ENCODE measurements around the gene FBXL15.
"Not testable (repeated sequence)": the region's sequence is repeated elsewhere in the genome, so short reads cannot be mapped to it uniquely, and the experiment has no call there.

Gene FBXL15

GRCh38 chr10:102432162-102432950 is 11.7 kb downstream of the FBXL15 start, which contains the start of gene CUEDC2:
TSS of gene CUEDC2 (minus strand) at chr10:102432574. CDS start at chr10:102425188, 7,386 bp downstream.
- DNase-seq: peak; percentile 84

DNA sequence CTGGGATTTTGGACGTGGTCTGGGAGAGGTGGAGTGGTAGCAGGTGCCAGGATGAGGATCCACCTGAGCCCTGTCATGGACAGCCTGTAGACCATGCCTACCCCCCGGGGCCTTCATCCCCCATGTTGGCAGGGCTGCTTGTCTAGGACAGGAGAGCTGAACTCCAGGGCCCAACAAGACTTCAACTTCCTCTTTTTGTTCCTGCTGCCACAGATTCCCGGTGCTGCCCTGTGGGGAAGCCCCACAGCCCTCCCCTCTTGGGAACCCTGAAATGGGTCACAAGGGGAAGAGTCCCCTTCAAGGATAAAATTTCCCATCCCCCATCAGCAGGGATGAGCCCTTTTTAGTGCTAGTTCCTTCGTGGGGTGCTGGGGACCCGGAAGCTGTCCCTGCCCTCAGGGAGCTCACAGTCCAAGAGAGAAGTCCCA is 13.0 kb downstream of the FBXL15 start:
- DNase-seq: no peak

DNA sequence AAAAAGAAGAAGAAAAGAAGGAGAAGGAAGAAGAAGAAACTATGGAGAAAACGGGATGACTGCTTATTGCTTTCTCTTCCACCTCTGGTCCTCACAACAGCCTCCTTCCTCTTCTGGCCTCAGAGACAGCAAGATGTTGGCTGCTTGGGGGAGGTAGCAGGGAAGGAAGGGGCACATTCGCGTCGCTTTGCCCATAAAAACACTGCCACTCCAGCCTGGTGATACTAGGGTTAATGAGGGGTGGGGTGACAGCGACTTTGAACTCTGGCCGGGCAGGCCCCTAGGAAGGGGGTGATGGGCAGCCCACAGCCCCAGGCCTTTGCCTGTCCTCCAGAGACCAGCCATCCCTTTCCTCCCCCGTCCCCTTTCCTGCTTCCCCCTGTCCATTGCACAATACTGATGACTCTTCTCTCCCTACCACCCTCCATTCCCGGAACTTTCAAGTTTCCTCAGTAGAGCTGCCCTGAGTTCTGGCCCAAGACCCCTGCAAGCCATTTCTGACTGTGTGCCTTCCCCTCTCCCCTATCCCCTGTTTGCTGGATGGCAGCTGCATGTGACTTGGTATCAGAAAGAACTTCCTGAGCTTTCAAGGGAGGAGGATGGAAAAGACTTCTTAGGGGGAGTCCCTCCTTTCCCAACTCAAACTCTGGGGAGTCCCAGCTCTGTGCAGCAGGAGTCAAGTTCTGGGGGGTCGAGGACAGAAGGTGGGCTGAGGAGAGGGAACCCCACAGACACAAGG is 13.9 kb downstream of the FBXL15 start:
- DNase-seq: no peak

DNA sequence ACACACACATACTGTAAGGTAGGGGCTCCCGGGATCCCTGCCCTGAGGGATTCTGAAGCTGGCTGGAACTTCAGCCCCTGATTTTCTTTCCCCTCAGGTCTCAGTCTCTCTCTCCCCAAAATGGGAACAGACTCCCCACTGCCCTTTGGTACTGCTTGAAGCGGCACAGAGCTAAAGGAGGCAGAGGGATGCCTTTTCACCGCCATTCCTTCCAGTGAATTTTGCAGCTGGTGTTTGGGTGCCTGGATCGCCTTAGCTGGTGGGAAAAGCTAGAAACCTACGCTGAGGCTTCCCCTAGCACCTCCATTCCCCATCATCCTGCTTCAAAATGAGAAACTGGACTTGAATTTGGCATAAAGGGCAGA is 14.5 kb downstream of the FBXL15 start:
- DNase-seq: no peak

DNA sequence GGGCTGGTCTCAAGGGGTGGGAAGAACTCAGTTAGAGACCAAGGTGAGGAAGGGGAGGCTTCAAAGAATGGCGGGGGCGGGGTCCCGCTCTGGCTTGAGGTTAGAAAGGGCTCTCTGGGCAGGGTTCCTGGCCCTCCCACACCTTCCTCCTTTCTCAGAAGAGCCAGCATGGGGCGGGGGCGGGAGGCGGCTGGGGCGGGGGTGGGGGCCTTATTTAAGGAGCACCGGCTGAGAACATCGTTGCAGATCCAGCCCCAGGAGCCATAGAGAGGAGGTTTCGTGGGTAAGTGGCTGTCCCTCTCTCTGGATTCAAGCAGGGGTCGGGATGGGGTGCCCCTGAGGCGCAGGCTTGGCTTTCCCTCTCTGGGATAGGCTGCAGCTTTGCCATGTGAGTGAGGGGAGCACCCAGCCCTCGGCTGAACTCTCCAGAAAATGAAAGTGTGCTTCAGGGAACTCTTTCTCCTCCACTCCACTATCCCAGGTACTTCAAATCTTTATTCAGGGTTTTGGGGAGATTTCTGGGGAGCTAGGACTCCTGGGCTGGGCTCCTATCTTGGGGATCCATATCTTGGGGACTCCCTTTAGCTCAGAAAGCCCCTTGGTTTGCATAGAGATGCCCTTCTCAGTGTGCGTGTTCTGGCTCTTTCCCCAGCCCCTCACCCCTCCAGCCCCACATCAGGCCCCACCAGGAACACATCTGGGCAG is 15.0 kb downstream of the FBXL15 start:
- no peak for DNase-seq

- no peak for DNase-seq
Measured at GRCh38 chr10:102436312-102436711, 15.7 kb downstream of the FBXL15 start.

- no peak for DNase-seq
Measured at GRCh38 chr10:102437515-102437914, 16.9 kb downstream of the FBXL15 start.

- DNase-seq: no peak
Measured at GRCh38 chr10:102438374-102438773, 17.7 kb downstream of the FBXL15 start.

DNA sequence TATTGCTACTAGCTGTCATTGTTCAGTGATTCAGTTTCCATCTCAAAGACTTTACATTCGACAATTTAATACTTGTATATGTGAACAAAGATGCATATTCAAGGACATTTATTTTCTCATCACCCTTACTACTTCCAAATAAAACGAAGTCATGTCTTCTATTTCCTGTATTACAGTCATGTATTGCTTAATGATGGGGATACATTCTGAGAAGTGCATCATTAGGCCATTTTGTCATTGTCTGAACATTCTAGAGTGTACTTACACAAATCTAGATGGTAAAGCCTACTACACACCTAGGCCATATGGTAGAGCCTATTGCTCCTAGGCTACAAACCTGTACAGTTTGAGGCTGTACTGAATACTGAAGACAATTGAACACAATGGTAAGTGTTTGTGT is 24.2 kb downstream of the FBXL15 start:
- DNase-seq: no peak

GRCh38 chr10:102449321-102450123 is 28.9 kb downstream of the FBXL15 start:
- DNase-seq: peak; percentile 56

DNA sequence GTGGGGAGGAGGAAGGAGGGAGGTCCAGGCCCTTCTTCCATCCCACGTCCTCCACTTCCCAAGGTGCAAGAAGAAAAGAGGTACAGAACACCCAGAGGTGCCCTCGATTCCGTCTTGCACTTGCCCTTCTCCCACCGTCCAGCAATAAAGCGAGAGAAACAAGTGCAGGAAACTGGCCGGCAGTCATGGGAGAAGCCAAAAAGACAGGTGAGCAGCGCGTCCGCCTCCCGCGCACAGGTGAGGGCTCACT is 29.4 kb downstream of the FBXL15 start:
- no peak for DNase-seq

- DNase-seq: peak; percentile 72
Measured at GRCh38 chr10:102450374-102451104, 29.9 kb downstream of the FBXL15 start.

- DNase-seq: peak; percentile 6
Measured at GRCh38 chr10:102451105-102451969, 30.7 kb downstream of the FBXL15 start, which contains the start of gene C10orf95. TSS of gene C10orf95 (minus strand) at chr10:102451543. CDS start at chr10:102451093, 450 bp downstream.

GRCh38 chr10:102452672-102453340 is 32.2 kb downstream of the FBXL15 start:
- DNase-seq: no peak

DNA sequence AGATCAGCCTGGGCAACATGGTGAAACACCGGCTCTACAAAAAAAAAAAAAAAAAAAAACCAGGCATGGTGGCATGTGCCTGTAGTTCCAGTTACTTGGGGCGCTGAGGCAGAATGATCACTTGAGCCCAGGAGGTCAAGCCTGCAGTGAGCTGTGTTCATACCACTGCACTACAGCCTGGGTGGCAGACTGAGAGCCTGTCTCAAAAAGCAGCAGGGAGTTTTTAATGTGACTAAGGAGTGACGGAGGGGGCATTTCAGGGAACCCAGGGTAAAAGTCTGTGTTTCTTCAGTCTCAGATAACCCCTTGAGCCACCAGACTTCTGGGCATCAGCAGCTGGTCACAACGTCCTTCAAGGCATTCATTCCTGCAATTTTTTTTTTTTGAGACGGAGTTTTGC is 32.9 kb downstream of the FBXL15 start:
- DNase-seq: no peak

GRCh38 chr10:102454662-102455487 is 34.2 kb downstream of the FBXL15 start:
- DNase-seq: not testable (repeated sequence)

GRCh38 chr10:102455893-102456471 is 35.3 kb downstream of the FBXL15 start:
- DNase-seq: no peak

DNA sequence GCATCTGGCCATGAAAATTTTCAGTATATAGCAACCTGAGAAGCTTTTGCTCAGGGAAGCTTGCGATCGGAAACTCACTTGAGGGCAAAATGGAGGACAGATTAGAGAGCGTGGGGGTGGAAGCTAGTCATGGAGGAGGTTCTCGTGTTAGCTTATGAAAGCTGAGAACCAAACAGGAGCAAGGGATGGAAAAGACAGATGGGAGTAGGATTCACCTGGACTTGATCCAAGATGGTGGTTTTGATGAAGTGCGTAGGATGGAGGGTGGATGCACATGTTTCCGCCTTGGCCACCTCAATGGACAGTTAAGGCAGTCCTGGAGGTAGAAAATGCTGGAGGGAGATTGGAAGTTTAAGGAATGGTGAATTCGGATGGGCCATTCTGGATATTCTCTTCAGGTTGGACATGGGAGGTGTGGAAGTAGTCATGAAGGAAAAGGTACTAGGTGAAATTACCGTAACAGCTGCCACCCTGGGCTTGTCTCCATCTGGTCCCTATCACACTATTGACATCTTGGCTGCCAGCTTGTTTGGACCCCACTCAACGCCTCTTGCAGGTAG is 37.0 kb downstream of the FBXL15 start:
- DNase-seq: no peak

DNA sequence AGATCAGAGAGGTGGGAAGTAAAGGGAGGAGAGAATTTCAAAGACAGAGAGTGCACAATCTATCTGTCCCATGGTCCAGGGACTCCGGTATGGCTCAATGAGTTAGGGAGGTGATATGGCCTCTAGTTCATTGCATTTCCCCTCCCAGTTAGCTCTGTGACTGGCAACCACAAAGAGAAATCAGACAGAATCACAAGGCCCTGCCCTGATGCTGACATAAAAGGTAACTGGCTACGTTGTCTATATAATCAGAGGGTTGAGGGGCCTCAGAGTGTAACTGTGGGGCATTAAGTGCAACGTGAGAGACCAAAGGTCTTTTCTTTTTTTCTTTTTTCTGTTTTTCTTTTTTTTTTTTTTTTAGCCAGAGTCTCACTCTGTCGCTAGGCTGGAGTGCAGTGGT is 38.0 kb downstream of the FBXL15 start:
- DNase-seq: no peak

Measured in NCI-H1092 treated with DMSO at 0.1 percent for 48 hours (cell line).